Adrenal gland (tissue), 12 donors: Measurements from ENCODE around the gene ANAPC1. TPM values are rescaled to one million over a fixed set of nuclear protein-coding genes. Genes with fewer than 3 reads are reported as not detected.
"Not testable (repeated sequence)": the region's sequence is repeated elsewhere in the genome, so short reads cannot be mapped to it uniquely, and the experiment has no call there.

Experiments used
- DNase-seq, 7 donors: peaks; one replicate each; pipeline ENCODE4 v3.0.0-alpha.2; 2019 to 2020
- H3K27ac ChIP-seq, 5 donors: fragments of 200-600 bp; sonication (generic) in 4 of 5; 1 replicate in 3 of 5; 2 replicates in 2 of 5; pipeline versions ENCODE4 v1.5.1 to v1.8.0; 2016 to 2020; ENCODE audit warnings: mild to moderate bottlenecking in 1 of 5
- H3K27me3 ChIP-seq: fragments of 200-600 bp; 2 replicates; pipeline ENCODE4 v1.8.0; 2021
- H3K36me3 ChIP-seq, 2 donors: fragments of 200-600 bp; replicated peaks in 1 of 2; 1 replicate in 1 of 2; 2 replicates in 1 of 2; pipeline versions ENCODE4 v1.5.1 to v1.8.0; 2018 to 2022
- H3K4me1 ChIP-seq, 2 donors: fragments of 200-600 bp; replicated peaks in 1 of 2; 1 replicate in 1 of 2; 2 replicates in 1 of 2; pipeline versions ENCODE4 v1.5.1 to v1.8.0; 2018 to 2021
- H3K4me3 ChIP-seq, 4 donors: fragments of 200-600 bp; sonication (generic) in 3 of 4; one replicate each; pipeline ENCODE4 v1.5.1; 2016 to 2018
- H3K9me3 ChIP-seq, 3 donors: fragments of 200-600 bp; sonication (generic) in 1 of 3; replicated peaks in 1 of 3; 1 replicate in 2 of 3; 2 replicates in 1 of 3; pipeline versions ENCODE4 v1.5.1 to v1.8.0; 2016 to 2021
- CTCF ChIP-seq, 6 experiments: fragments of 450-650 bp in 4 of 6; fragments of 200-600 bp in 2 of 6; sonication (generic) in 1 of 6; IDR thresholded peaks; 1 replicate in 5 of 6; 2 replicates in 1 of 6; pipeline versions ENCODE4 v1.5.1 to v1.8.0; 2016 to 2021; ENCODE audit warnings: antibody characterized with exemption in 6 of 6, mild to moderate bottlenecking in 2 of 6, moderate library complexity in 1 of 6
- POLR2A ChIP-seq, 2 donors: fragments of 450-650 bp; IDR thresholded peaks; one replicate each; pipeline ENCODE4 v1.6.1; 2017; ENCODE audit warnings: antibody characterized with exemption in 2 of 2, mild to moderate bottlenecking in 2 of 2, moderate library complexity in 1 of 2
- WGBS, 4 donors: extraction: QIAGEN DNeasy Blood & Tissue Kit in 2 of 4; methylation state at CpG; one replicate each; pipeline versions ENCODE4 v1.1.5 to v1.1.7; 2013 to 2017; 5-methylcytosine and 5-hydroxymethylcytosine counted together
- intact Hi-C, 2 donors: fragments of 100-400 bp; cut with DNase I; formaldehyde crosslinking; loops; one replicate each; pipeline versions ENCODE4 v1.14.1 to v1.15.0; 2022 to 2023
- polyA plus RNA-seq, 3 donors: library from polyadenylated mRNA; stranded (reverse); fragments of 200-250 nt in 2 of 3; fragments of 350-450 nt in 1 of 3; fragmentation: Illumina TruSeq in 1 of 3; extraction: RNeasy Lipid Tissue Mini Kit (QIAGEN cat#74804) in 1 of 3; gene quantifications; one replicate each; pipeline ENCODE4 v1.2.3, GENCODE V29; 2013 to 2014
- total RNA-seq, 9 donors: library from RNA; depleted of rRNA in 4 of 9; stranded (reverse); fragments of >200 nt in 4 of 9; fragments of 120-200 nt in 1 of 9; fragmentation: NEBNext Ultra II Directional in 1 of 9; extraction: Animal tissue kit (Norgen Biotek cat#: 25700) in 1 of 9; gene quantifications; one replicate each; pipeline versions ENCODE4 v1.1.0 to v1.2.4, GENCODE V29; 2013 to 2023
- donor health status: healthy with polysubstance abuse.
- donor health status: Bipolar disorder and iron deficiency.
- donor health status: DM: yes; HTN: yes; CAD: no.
- donor health status: DM: no; HTN: no; CAD: no.
- donor health status: DM: no; HTN: no; CAD: no.
- donor health status: DM: yes; HTN: yes; CAD: no.

ANAPC1 gene
- total and polyA plus RNA-seq, 12 donors, result 5.4 to 63.9 (median 25.3) TPM

GRCh38 chr2:111909079-111909478 is 25.1 kb upstream of the ANAPC1 start:
- H3K27ac ChIP-seq, result peak overlapping the region in 3 of 5 donors; percentile 6 to 63 (median 41)
- whole genome bisulfite sequencing, 4 donors, result 76 to 88% (median 83%) methylated on average over 3 of the region's 3 CpGs
- intact Hi-C loops, result loop anchor here (10.0 kb wide), 2 partner anchors 56 to 116 kb away; no protein-coding TSS in a partner anchor
- no peak overlapping the region for H3K4me3 ChIP-seq
- no peaks in the 10 kb centered on the region for H3K36me3 ChIP-seq
- H3K27me3 ChIP-seq, result no peaks in the 10 kb centered on the region
- TF ChIP-seq POLR2A (IDR thresholded peaks at IDR 0.05) (no peak), CTCF (IDR thresholded peaks at IDR 0.05) (no peak)
- peak in 1 of 7 donors; percentile 34 for DNase-seq
- peaks cover 14 to 72% of the 10 kb centered on the region in 2 donors for H3K4me1 ChIP-seq
- H3K9me3 ChIP-seq, result no peaks in the 10 kb centered on the region

- Histone ChIP-seq H3K9me3 (no peaks in the 10 kb centered on the region), H3K27me3 (no peaks in the 10 kb centered on the region), H3K27ac (peak overlapping the region in 3 of 5 donors; percentile 41 to 63 (median 49)), H3K4me3 (no peak overlapping the region), H3K4me1 (peaks cover 14 to 77% of the 10 kb centered on the region in 2 donors), H3K36me3 (no peaks in the 10 kb centered on the region)
- WGBS, 4 donors, result 50 to 70% (median 56%) methylated on average over 1 of the region's 1 CpG
- intact Hi-C loops, result loop anchor here (10.0 kb wide), 2 partner anchors 56 to 116 kb away; no protein-coding TSS in a partner anchor
- peak in 1 of 7 donors; percentile 38 for DNase-seq
- TF ChIP-seq CTCF (IDR thresholded peaks at IDR 0.05), result no peak
- TF ChIP-seq POLR2A (IDR thresholded peaks at IDR 0.05), result no peak
These were observed 24.6 kb upstream of the ANAPC1 start for GRCh38 chr2:111908578-111908977.

- 12 to 15% (median 13%) methylated on average over 4 of the region's 4 CpGs for WGBS, 4 donors
- peaks cover 14 to 87% of the 10 kb centered on the region in 2 donors for H3K4me1 ChIP-seq
- no peaks in the 10 kb centered on the region for H3K27me3 ChIP-seq
- peak in 4 of 7 donors; percentile 36 to 62 (median 42) for DNase-seq
- peak overlapping the region in 1 of 4 donors; percentile 16 for H3K4me3 ChIP-seq
- H3K36me3 ChIP-seq, result peaks cover 0 to 6% of the 10 kb centered on the region in 2 donors
- peak overlapping the region; percentile 12 to 75 (median 45) for H3K27ac ChIP-seq
- TF ChIP-seq POLR2A (IDR thresholded peaks at IDR 0.05), result peak in 1 of 2 donors; percentile 4
- no peak for TF ChIP-seq CTCF (IDR thresholded peaks at IDR 0.05)
- intact Hi-C loops, result loop anchor here (10.0 kb wide), 2 partner anchors 59 to 119 kb away; no protein-coding TSS in a partner anchor
- H3K9me3 ChIP-seq, result no peaks in the 10 kb centered on the region
These were observed 22.2 kb upstream of the ANAPC1 start for GRCh38 chr2:111905990-111906735.

GRCh38 chr2:111905475-111905869 is 21.5 kb upstream of the ANAPC1 start:
- H3K27me3 ChIP-seq, result not testable (repeated sequence)
- H3K4me1 ChIP-seq, result peaks cover 14 to 87% of the 10 kb centered on the region in 2 donors
- H3K4me3 ChIP-seq, result peak overlapping the region in 1 of 4 donors; percentile 16

More at GRCh38 chr2:111905475-111905869, 21.5 kb upstream of the ANAPC1 start:
- not testable (repeated sequence) for H3K9me3 ChIP-seq, H3K36me3 ChIP-seq
- H3K27ac ChIP-seq, result peak overlapping the region in 2 of 5 donors; percentile 73 to 75
- DNase-seq, result peak in 2 of 7 donors; percentile 13 to 42
- intact Hi-C loops, result loop anchor here (10.0 kb wide), 2 partner anchors 59 to 119 kb away; no protein-coding TSS in a partner anchor
- WGBS, 4 donors, result 85 to 93% (median 90%) methylated on average over 9 of the region's 9 CpGs
